ENCODE data around the gene MYADM.
"Not testable (repeated sequence)": the region's sequence is repeated elsewhere in the genome, so short reads cannot be mapped to it uniquely, and the experiment has no call there.

Gene MYADM

GRCh38 chr19:53868892-53869804, 1.5 kb downstream of the MYADM start:
- peak; percentile 97 for DNase-seq

GRCh38 chr19:53869805-53870484, 2.3 kb downstream of the MYADM start:
- not testable (repeated sequence) for DNase-seq

- peak; percentile 95 for DNase-seq
Measured at GRCh38 chr19:53870485-53870844, 2.8 kb downstream of the MYADM start.

GRCh38 chr19:53871454-53871853, 3.8 kb downstream of the MYADM start:
- peak; percentile 48 for DNase-seq

- DNase-seq, result no peak
Measured at GRCh38 chr19:53872762-53873161, 5.1 kb downstream of the MYADM start.

- DNase-seq, result no peak
Measured at GRCh38 chr19:53873773-53874605, 6.3 kb downstream of the MYADM start.

GRCh38 chr19:53874606-53874990, 6.9 kb downstream of the MYADM start:
- DNase-seq, result no peak

GRCh38 chr19:53875602-53876325, 8.1 kb downstream of the MYADM start:
- DNase-seq, result no peak

- DNase-seq, result no peak
Measured at GRCh38 chr19:53876651-53877224, 9.1 kb downstream of the MYADM start.

DNA sequence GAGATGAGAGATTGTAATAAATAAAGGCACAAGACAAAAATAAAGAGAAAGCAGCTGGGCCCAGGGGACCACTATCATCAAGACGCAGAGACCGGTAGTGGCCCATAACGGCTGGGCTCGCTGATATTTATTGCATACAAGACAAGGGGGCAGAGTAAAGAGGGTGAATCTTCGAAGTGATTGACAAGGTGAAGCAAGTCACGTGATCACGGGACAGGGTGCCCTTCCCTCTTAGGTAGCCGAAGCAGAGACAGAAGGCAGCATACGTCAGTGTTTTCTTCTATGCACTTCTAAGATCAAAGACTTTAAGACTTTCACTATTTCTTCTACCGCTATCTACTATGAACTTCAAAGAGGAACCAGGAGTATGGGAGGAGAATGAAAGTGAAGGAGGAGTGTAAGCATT, 9.7 kb downstream of the MYADM start:
- DNase-seq, result peak; percentile 25

- DNase-seq, result no peak
Measured at GRCh38 chr19:53878776-53879139, 11.1 kb downstream of the MYADM start.

DNA sequence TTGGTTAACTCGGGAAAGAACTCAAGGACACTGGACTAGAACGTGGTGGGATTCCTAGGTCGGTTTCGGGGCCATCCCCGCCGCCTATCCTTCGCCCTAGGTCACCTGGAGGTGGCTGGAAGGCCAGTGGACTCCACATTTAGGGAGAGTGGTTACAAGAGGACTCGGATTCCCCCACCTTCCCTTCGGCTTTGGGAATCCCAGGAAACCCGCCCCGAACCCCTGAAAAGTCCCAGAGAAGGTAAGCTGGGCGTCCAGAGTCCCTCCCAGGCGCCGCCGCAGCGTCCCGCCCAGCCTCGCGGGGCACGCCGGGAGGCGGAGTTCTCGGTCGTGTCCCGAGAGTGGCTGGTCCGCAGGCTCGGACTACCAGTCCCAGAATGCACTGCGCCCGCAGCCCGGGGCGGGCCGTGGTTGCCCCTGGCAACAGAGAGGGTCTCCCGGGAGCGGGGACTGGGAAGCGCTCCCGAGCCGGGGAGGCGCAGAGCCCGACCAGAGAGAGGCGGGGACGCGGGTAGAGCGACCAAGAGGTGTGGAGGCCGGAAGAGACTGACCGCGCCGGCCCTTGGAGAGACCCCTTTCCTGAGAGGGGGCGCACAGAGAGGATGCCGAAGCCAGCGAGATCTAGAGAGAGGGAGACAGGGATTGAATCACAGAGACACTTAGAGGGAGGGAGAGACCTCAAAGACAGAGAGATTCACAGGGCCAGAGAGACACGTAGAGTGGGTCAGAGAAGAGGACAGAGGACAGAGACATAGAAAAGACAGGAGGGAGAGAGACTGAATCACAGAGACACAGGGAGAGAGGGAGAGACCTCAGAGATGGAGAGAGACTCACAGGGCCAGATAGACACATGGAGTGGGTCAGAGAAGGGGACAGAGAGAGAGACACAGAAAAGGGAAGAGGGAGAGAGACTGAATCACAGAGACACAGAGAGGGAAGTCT, 11.7 kb downstream of the MYADM start:
- peak; percentile 97 for DNase-seq

DNA sequence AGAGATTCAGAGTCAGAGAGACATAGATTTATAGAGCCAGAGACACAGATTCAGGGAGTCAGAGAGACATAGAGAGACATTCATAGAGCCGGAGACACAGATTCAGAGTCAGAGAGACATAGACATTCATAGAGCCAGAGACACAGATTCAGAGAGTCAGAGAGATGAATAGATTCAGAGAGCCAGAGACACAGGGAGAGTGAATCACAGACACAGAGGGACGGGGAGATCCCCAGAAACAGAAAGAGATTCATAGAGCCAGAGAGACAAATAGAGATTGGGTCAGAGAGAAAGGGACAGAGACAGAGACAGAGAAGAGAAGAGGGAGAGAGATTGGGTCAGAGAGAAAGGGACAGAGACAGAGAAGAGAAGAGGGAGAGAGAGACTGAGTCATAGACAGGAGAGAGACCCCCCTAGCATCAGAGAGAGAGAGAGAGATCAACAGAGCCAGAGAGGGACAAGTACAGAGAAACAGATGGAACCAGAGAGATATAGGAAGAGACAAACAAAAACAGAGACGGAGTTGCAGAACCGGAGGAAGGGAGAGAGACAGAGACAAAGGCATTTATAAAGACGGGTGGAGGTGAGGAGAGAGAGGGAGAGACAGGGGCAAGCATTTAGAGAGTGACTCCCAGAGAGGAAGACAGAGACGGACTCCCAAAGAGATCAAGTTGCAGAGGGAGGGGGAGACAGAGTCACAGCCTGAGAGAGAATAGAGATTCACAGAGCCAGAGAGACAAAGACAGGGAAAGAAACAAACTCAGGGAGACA, 13.2 kb downstream of the MYADM start:
- no peak for DNase-seq

GRCh38 chr19:53881482-53882390, 14.1 kb downstream of the MYADM start, which contains the start of gene PRKCG:
TSS of gene PRKCG (plus strand) at chr19:53882197. CDS start at chr19:53882495, 298 bp downstream.
- peak; percentile 52 for DNase-seq

DNA sequence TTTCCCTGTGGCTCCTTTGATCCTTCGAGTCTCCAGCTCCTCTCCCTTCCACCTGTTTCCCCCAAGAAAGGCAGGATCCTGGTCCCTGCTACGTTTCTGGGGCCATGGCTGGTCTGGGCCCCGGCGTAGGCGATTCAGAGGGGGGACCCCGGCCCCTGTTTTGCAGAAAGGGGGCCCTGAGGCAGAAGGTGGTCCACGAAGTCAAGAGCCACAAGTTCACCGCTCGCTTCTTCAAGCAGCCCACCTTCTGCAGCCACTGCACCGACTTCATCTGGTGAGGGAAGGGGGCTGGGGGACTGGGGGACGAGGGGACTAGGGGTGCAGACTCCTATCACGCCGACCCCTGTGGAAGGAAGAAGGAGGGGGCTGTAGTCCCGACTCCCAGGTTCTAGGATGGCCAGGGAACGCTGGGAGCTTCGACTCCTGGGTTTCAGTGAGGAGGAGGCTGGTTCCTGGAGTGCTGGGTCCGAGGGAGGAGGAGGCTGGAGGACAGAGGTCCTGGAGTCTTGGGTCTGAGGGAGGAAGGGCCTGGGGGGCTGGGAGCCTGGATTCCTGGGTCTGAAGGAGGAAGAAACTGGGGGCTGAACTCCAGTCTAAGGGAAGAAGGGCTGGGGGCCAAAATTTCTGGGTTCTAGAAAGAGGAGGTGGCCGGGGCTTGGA, 14.8 kb downstream of the MYADM start:
- no peak for DNase-seq

DNA sequence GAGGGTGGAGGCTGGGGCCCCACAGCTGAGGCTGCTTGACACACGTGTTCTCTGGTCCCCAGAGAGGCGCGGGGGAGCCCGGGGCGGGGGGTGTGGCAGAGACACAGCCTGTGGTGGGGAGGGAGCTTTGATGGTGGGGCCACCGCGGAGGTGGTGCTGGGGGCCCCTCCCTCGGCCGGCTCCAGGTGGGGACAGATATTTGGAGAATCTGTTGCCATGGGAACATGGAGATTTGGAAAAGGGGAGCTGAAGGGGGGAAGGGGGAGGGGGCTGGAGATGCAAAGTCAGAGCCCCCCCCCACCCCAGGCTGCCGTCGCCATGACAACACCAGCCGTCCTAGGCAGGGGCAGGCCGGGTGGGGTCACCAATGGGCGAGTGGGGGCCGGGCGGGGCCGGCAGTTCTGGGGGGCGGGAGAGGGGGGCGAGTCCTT, 15.6 kb downstream of the MYADM start:
- no peak for DNase-seq

- no peak for DNase-seq
Measured at GRCh38 chr19:53883741-53884140, 16.1 kb downstream of the MYADM start.

DNA sequence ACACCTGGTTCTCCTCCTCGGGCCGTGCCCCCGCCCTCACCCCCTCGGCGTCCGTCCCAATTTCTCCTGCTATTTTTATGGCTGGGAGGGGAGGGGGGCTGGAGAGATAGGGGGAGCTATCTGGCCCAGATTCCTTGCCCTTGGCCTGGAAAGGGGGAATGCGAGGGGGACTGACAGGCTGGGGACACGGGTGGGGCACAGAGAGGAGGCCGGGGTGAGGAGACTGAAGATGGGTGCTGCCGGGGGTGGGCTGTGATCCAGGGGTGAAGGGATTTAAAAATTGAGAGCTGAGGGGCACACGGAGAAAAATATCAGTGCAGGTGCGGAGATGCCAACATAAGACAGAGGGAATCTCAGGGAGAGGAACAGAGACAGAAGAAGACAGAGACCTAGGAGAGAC, 16.6 kb downstream of the MYADM start:
- no peak for DNase-seq

- no peak for DNase-seq
Measured at GRCh38 chr19:53885036-53885435, 17.4 kb downstream of the MYADM start.
